Dedifferentiated amniotic fluid mesenchymal stem cell (primary cell): ENCODE measurements around the gene UGT1A8.
"Not testable (repeated sequence)": the region's sequence is repeated elsewhere in the genome, so short reads cannot be mapped to it uniquely, and the experiment has no call there.

Source experiments
- DNase-seq: peaks from one replicate; pipeline ENCODE4 v3.0.0-alpha.2; 2016; ENCODE audit errors: extremely low spot score

Gene UGT1A8

GRCh38 chr2:233686928-233687327 is 69.5 kb downstream of the UGT1A8 start:
- no peak for DNase-seq

GRCh38 chr2:233688341-233688740 is 70.9 kb downstream of the UGT1A8 start:
- DNase-seq, result no peak

GRCh38 chr2:233689031-233689430 is 71.6 kb downstream of the UGT1A8 start:
- no peak for DNase-seq

GRCh38 chr2:233689501-233689900 is 72.1 kb downstream of the UGT1A8 start:
- no peak for DNase-seq

- peak; percentile 15 for DNase-seq
These were observed 73.0 kb downstream of the UGT1A8 start for GRCh38 chr2:233690444-233690843.

- no peak for DNase-seq
These were observed 74.3 kb downstream of the UGT1A8 start for GRCh38 chr2:233691443-233692433.

- DNase-seq, result no peak
These were observed 75.2 kb downstream of the UGT1A8 start, which contains the start of gene UGT1A6 for GRCh38 chr2:233692648-233693047. UGT1A6 (plus strand) TSS chr2:233692890; CDS start chr2:233693005, 115 bp downstream.

- no peak for DNase-seq
These were observed 76.5 kb downstream of the UGT1A8 start for GRCh38 chr2:233693963-233694362.

GRCh38 chr2:233698740-233699139 is 81.3 kb downstream of the UGT1A8 start:
- no peak for DNase-seq

GRCh38 chr2:233699424-233700027 is 82.1 kb downstream of the UGT1A8 start:
- no peak for DNase-seq

GRCh38 chr2:233700028-233700635 is 82.7 kb downstream of the UGT1A8 start:
- peak; percentile 94 for DNase-seq

- DNase-seq, result not testable (repeated sequence)
These were observed 83.4 kb downstream of the UGT1A8 start for GRCh38 chr2:233700842-233701241.

- DNase-seq, result no peak
These were observed 84.8 kb downstream of the UGT1A8 start for GRCh38 chr2:233702238-233702637.

GRCh38 chr2:233705911-233706506 is 88.6 kb downstream of the UGT1A8 start:
- peak; percentile 50 for DNase-seq

GRCh38 chr2:233706720-233707119 is 89.3 kb downstream of the UGT1A8 start:
- peak; percentile 76 for DNase-seq

GRCh38 chr2:233707940-233708644 is 90.7 kb downstream of the UGT1A8 start:
- peak; percentile 42 for DNase-seq

GRCh38 chr2:233708942-233709341 is 91.5 kb downstream of the UGT1A8 start:
- DNase-seq, result no peak

- DNase-seq, result peak; percentile 80
These were observed 94.0 kb downstream of the UGT1A8 start for GRCh38 chr2:233711312-233712008.

GRCh38 chr2:233712611-233713261 is 95.3 kb downstream of the UGT1A8 start, which contains the start of gene UGT1A5:
UGT1A5 (plus strand) TSS chr2:233712907; CDS start chr2:233712992, 85 bp downstream.
- DNase-seq, result no peak

GRCh38 chr2:233713262-233713615 is 95.8 kb downstream of the UGT1A8 start:
- no peak for DNase-seq
